HCT116 (cell line): ENCODE data around the gene EVL.

Experiments
- EZH2 ChIP-seq: fragments of 200-600 bp; sonication (generic); IDR thresholded peaks from 2 replicates; pipeline ENCODE4 v1.6.1; 2017; ENCODE audit warnings: antibody characterized with exemption, mixed run types
- JUND ChIP-seq: IDR thresholded peaks from 2 replicates; pipeline ENCODE4 v1.6.1; 2012
- POLR2A ChIP-seq: IDR thresholded peaks from 2 replicates; pipeline ENCODE4 v1.7.0; 2011; ENCODE audit warnings: borderline replicate concordance; ENCODE audit not compliant: insufficient read depth, insufficient read length; ENCODE audit errors: extremely low read depth
- POLR2AphosphoS5 ChIP-seq: IDR thresholded peaks from 2 replicates; pipeline ENCODE4 v1.6.1; 2011; ENCODE audit warnings: mild to moderate bottlenecking, low read depth, low read length, moderate library complexity
- SP1 ChIP-seq: IDR thresholded peaks from 2 replicates; pipeline ENCODE4 v1.6.1; 2012; ENCODE audit warnings: low read depth
- SRF ChIP-seq: IDR thresholded peaks from 2 replicates; pipeline ENCODE4 v1.6.1; 2012; ENCODE audit warnings: low read depth
- ZNF274 ChIP-seq: fragments of 200-500 bp; sonication (Bioruptor generic); IDR thresholded peaks from 2 replicates; pipeline ENCODE4 v1.6.1; 2014; ENCODE audit warnings: mild to moderate bottlenecking, low read depth, low read length, inconsistent platforms
- TF ChIP-seq, protein P1 (sequence below), 3 experiments: fragments of 200-600 bp in 1 of 3; sonication (generic) in 1 of 3; IDR thresholded peaks in 2 of 3; conservative IDR thresholded peaks in 1 of 3; 2 replicates each; pipeline ENCODE4 v1.5.1; 2012 to 2017; ENCODE audit warnings: low read depth in 2 of 3, low read length in 2 of 3, antibody characterized with exemption in 1 of 3, borderline replicate concordance in 1 of 3, control low read depth in 1 of 3, mild to moderate bottlenecking in 1 of 3, mixed read lengths in 1 of 3, mixed run types in 1 of 3, moderate library complexity in 1 of 3; ENCODE audit not compliant: insufficient read depth in 1 of 3
- TF ChIP-seq, protein P2 (sequence below): IDR thresholded peaks from 2 replicates; pipeline ENCODE4 v1.6.1; 2012
- TF ChIP-seq, protein P3 (sequence below): IDR thresholded peaks from 2 replicates; pipeline ENCODE4 v1.6.1; 2012; ENCODE audit warnings: low read depth

DNA sequence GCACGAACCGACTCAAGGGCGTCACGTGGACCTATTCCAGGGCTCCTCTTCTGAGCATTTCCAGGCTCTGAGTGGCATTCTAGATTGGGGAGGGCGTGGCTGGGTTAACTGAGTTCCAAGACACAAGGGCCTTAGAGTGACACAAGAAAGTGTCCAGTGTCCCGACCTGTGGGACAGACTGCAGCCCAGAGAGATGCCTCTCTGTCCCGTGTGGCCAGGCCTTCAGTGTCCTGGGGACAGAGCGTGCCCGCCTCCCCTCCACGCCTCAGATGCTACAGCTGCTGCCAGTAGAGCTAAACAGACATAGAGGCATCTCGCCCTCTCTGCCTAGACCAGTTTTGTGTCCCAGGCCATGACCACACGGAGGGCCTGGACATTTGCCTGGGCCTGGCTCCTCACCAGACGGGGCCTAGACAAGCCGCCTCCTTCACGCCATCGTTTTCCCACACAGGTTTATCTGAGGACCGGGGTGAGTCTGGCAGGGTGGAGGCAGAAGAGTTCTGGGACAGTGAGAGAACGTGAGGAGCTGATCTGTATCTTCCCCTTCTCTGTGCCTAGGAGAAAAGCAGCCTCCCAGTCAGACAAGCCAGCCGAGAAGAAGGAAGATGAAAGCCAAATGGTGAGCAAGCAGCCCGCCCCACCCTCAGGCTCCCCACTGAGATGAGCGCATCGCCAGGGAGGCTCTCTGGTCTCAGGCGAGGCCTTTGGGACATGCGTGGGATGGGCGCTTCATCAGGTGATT, 67.1 kb downstream of the EVL start:
- TF ChIP-seq, protein P1, sequence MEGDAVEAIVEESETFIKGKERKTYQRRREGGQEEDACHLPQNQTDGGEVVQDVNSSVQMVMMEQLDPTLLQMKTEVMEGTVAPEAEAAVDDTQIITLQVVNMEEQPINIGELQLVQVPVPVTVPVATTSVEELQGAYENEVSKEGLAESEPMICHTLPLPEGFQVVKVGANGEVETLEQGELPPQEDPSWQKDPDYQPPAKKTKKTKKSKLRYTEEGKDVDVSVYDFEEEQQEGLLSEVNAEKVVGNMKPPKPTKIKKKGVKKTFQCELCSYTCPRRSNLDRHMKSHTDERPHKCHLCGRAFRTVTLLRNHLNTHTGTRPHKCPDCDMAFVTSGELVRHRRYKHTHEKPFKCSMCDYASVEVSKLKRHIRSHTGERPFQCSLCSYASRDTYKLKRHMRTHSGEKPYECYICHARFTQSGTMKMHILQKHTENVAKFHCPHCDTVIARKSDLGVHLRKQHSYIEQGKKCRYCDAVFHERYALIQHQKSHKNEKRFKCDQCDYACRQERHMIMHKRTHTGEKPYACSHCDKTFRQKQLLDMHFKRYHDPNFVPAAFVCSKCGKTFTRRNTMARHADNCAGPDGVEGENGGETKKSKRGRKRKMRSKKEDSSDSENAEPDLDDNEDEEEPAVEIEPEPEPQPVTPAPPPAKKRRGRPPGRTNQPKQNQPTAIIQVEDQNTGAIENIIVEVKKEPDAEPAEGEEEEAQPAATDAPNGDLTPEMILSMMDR (IDR thresholded peaks at IDR 0.05 in 2 of 3, conservative IDR thresholded peaks at IDR 0.05 in 1 of 3; ENCODE audit: borderline replicate concordance in 1 of 3, insufficient read depth in 1 of 3, low read depth in 2 of 3, low read length in 2 of 3): no peak
- TF ChIP-seq EZH2 (no peak), POLR2A (no peak), SP1 (no peak), ZNF274 (no peak), SRF (no peak), POLR2AphosphoS5 (no peak), JUND (no peak)
- TF ChIP-seq, protein P2, sequence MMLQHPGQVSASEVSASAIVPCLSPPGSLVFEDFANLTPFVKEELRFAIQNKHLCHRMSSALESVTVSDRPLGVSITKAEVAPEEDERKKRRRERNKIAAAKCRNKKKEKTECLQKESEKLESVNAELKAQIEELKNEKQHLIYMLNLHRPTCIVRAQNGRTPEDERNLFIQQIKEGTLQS: no peak
- TF ChIP-seq, protein P3, sequence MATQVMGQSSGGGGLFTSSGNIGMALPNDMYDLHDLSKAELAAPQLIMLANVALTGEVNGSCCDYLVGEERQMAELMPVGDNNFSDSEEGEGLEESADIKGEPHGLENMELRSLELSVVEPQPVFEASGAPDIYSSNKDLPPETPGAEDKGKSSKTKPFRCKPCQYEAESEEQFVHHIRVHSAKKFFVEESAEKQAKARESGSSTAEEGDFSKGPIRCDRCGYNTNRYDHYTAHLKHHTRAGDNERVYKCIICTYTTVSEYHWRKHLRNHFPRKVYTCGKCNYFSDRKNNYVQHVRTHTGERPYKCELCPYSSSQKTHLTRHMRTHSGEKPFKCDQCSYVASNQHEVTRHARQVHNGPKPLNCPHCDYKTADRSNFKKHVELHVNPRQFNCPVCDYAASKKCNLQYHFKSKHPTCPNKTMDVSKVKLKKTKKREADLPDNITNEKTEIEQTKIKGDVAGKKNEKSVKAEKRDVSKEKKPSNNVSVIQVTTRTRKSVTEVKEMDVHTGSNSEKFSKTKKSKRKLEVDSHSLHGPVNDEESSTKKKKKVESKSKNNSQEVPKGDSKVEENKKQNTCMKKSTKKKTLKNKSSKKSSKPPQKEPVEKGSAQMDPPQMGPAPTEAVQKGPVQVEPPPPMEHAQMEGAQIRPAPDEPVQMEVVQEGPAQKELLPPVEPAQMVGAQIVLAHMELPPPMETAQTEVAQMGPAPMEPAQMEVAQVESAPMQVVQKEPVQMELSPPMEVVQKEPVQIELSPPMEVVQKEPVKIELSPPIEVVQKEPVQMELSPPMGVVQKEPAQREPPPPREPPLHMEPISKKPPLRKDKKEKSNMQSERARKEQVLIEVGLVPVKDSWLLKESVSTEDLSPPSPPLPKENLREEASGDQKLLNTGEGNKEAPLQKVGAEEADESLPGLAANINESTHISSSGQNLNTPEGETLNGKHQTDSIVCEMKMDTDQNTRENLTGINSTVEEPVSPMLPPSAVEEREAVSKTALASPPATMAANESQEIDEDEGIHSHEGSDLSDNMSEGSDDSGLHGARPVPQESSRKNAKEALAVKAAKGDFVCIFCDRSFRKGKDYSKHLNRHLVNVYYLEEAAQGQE: no peak
